ENCODE measurements around the gene TMEM175. TPM values are rescaled to one million over a fixed set of nuclear protein-coding genes. Genes with fewer than 3 reads are reported as not detected.

The TMEM175 gene
- total and polyA plus RNA-seq, 2 of the 13 experiments (the other 11 are each of a cell fraction or from before 2014, with no cell fraction given) = 5.1 to 9.9 TPM

DNA sequence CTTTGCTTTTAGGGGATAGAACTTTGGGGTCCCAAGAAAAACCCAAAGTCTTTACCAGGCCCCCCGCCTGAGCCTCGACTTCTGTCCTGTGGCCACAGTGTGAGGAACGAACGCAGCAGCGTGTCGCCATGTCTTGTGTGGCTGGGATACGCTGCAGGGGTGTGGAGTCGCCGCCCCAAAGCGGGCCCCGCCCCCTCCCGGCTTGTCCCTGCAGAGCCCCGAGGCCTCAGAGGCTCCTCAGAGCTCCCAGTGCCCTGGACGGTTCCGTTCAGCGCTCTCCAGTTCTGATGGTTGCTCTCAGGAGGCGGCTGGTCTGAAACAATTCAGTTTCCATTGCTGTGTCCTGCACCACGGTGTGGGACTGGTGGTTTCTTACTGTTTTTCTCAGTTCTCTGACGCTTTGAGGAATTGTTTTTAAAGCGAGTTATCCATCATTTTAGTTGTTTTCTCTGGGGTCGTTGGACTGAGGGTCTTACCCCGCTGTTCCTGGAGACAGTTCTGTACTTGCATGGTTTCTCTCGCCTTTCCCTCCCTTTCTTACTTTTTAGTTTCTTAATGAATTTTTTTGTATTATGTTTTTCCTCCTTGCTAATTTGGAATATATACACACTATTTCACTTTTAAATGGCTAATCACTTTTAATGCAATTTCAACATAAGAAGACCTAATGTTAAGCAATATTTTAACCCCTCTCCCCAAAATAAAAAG is 53.0 kb downstream of the TMEM175 start:
- peak; percentile 65 for DNase-seq (ENCODE audit: low spot score)
- H3K4me3 ChIP-seq (replicated peaks in 1 of 3; ENCODE audit: insufficient read depth in 1 of 3, low read depth in 2 of 3, low read length in 3 of 3) = peak overlapping the region; percentile 24 to 75 (median 55)
- POLR2A ChIA-PET = interaction anchor here (1.0 to 3.2 kb wide), 5 partner anchors 8 to 54 kb away, joined by 3 to 25 read pairs (median 4); partner anchors contain the start of genes GAK, SLC26A1 and TMEM175
- H2AFZ ChIP-seq (ENCODE audit: low read length) = no peak overlapping the region
- peaks cover 3 to 12% of the 10 kb centered on the region in 2 experiments; a peak in 4 of 5 replicates for H3K36me3 ChIP-seq (replicated peaks in 1 of 2; ENCODE audit: control insufficient read depth in 1 of 2, insufficient read depth in 2 of 2, low read length in 2 of 2)
- peaks cover 29% of the 10 kb centered on the region for H3K4me1 ChIP-seq (ENCODE audit: insufficient read depth, low read length)
- peak overlapping the region; percentile 69 for H3K9ac ChIP-seq (ENCODE audit: insufficient read depth, low read depth, low read length)
- peak; percentile 62 for ATAC-seq
- H3K27ac ChIP-seq (ENCODE audit: extremely low read length, insufficient read depth, low read length) = no peak overlapping the region
- in situ Hi-C loops (cut with HindIII; ENCODE audit: extremely low pct_ligation_motif_present, low pct_unique_long_range_greater_than_20kb) (loop anchor here (5.0 to 10.0 kb wide), 2 partner anchors 53 to 170 kb away; partner anchors contain the start of genes GAK and TMEM175), intact Hi-C loops (cut with micrococcal nuclease; ENCODE audit: unreplicated experiment) (no loop called here)
- no peaks in the 10 kb centered on the region for H4K20me1 ChIP-seq (ENCODE audit: insufficient read depth, low read length)
- H3K9me3 ChIP-seq (ENCODE audit: low read length) = no peaks in the 10 kb centered on the region
- BruUV-seq (replicated peaks) = TSS peak; percentile 38
- H3K27me3 ChIP-seq (ENCODE audit: control insufficient read depth in 1 of 2, insufficient read depth in 2 of 2, low read length in 2 of 2) = peaks cover 0 to 10% of the 10 kb centered on the region in 2 experiments; a peak in 1 of 5 replicates
- peak; percentile 75 for FAIRE-seq
- H3K4me2 ChIP-seq (ENCODE audit: low read depth, low read length) = peak overlapping the region; percentile 91
- CTCF ChIA-PET (ENCODE audit: low intra/inter-chr PET ratio, low total read pairs) = no interaction called here
- H3K79me2 ChIP-seq (ENCODE audit: insufficient read depth, low read length) = no peaks in the 10 kb centered on the region
- 14% methylated on average over 9 of the region's 23 CpGs for WGBS (ENCODE audit: low lambda C conversion rate)
- TF ChIP-seq SP2 (CRISPR knock-in tag; IDR thresholded peaks at IDR 0.05) (0 out of 2 replicates have a peak, but pooled peaks have one; percentile 22), PLRG1 (conservative IDR thresholded peaks at IDR 0.05) (no peak), ZSCAN12 (CRISPR knock-in tag; IDR thresholded peaks at IDR 0.05) (no peak), FOXK1 (CRISPR knock-in tag; IDR thresholded peaks at IDR 0.05; ENCODE audit: borderline replicate concordance, low read depth) (no peak), ZNF232 (CRISPR knock-in tag; IDR thresholded peaks at IDR 0.05; ENCODE audit: borderline replicate concordance) (no peak), ZNF549 (CRISPR knock-in tag; IDR thresholded peaks at IDR 0.05) (no peak), CBX2 (IDR thresholded peaks at IDR 0.05; ENCODE audit: low read depth, low read length) (no peak), CBX2 (CRISPR knock-in tag; IDR thresholded peaks at IDR 0.05; ENCODE audit: low read depth) (no peak), SIX1 (CRISPR knock-in tag; IDR thresholded peaks at IDR 0.05; ENCODE audit: borderline replicate concordance) (no peak), REST (IDR thresholded peaks at IDR 0.05; ENCODE audit: borderline replicate concordance in 1 of 2, low read depth in 1 of 2, low read length in 2 of 2) (peak in 1 of 2 experiments; percentile 31; a peak in 1 of 4 replicates), CREB3 (CRISPR knock-in tag; IDR thresholded peaks at IDR 0.05) (no peak), CTCF (CRISPR knock-in tag; IDR thresholded peaks at IDR 0.05) (peak; percentile 49), PHF20 (CRISPR knock-in tag; IDR thresholded peaks at IDR 0.05) (no peak), CEBPB (IDR thresholded peaks at IDR 0.05; ENCODE audit: borderline replicate concordance, low read depth, low read length) (no peak)

Measured in HepG2 (cell line).